Gastrocnemius medialis (tissue), 4 donors: ENCODE measurements around the gene DOK3. TPM values are rescaled to one million over a fixed set of nuclear protein-coding genes. Genes with fewer than 3 reads are reported as not detected.
A peak's percentile ranks its signal among the peaks of the same experiment; 100 is the strongest.
"Not testable (repeated sequence)": the region's sequence is repeated elsewhere in the genome, so short reads cannot be mapped to it uniquely, and the experiment has no call there.

Experiments used
- ATAC-seq, 2 donors: fragments of 150-250 bp; one replicate each; pipeline ENCODE4 v1.9.1; 2016
- DNase-seq, 2 donors: peaks; one replicate each; pipeline ENCODE4 v3.0.0-alpha.2; 2019
- H3K27ac ChIP-seq, 4 donors: fragments of 200-600 bp; sonication (generic); 1 replicate in 1 of 4; 2 replicates in 3 of 4; pipeline ENCODE4 v1.5.1; 2016 to 2018; ENCODE audit warnings: mild to moderate bottlenecking in 2 of 4, moderate library complexity in 1 of 4
- H3K27me3 ChIP-seq, 3 donors: fragments of 200-600 bp; sonication (generic) in 2 of 3; 1 replicate in 1 of 3; 2 replicates in 2 of 3; pipeline versions ENCODE4 v1.5.1 to v1.6.0; 2016 to 2019; ENCODE audit warnings: mild to moderate bottlenecking in 1 of 3, moderate library complexity in 1 of 3
- H3K36me3 ChIP-seq, 2 donors: fragments of 200-600 bp; sonication (generic) in 1 of 2; one replicate each; pipeline ENCODE4 v1.5.1; 2017 to 2018
- H3K4me1 ChIP-seq, 2 donors: fragments of 200-600 bp; sonication (generic) in 1 of 2; one replicate each; pipeline ENCODE4 v1.5.1; 2016 to 2017; ENCODE audit warnings: mild to moderate bottlenecking in 2 of 2
- H3K4me3 ChIP-seq, 4 donors: fragments of 200-600 bp; sonication (generic) in 3 of 4; 1 replicate in 1 of 4; 2 replicates in 3 of 4; pipeline ENCODE4 v1.5.1; 2016 to 2019; ENCODE audit warnings: mild to moderate bottlenecking in 2 of 4
- H3K9me3 ChIP-seq, 3 donors: fragments of 200-600 bp; sonication (generic) in 2 of 3; 1 replicate in 1 of 3; 2 replicates in 2 of 3; pipeline ENCODE4 v1.5.1; 2016 to 2019
- POLR2A ChIP-seq, 2 donors: fragments of 450-650 bp; IDR thresholded peaks; one replicate each; pipeline ENCODE4 v1.6.1; 2017; ENCODE audit warnings: antibody characterized with exemption in 2 of 2, mild to moderate bottlenecking in 2 of 2, moderate library complexity in 2 of 2
- in situ Hi-C, 4 donors: fragments of 200-750 bp; cut with MboI; loops; one replicate each; pipeline versions ENCODE4 v1.15.0 to v1.8.0; 2017; ENCODE audit warnings: low sequenced_read_pairs in 4 of 4
- intact Hi-C: fragments of 100-400 bp; cut with DNase I; formaldehyde crosslinking; loops from one replicate; pipeline ENCODE4 v1.15.1; 2023; ENCODE audit warnings: low total_unique reads
- total RNA-seq, 4 donors: library from RNA; depleted of rRNA; stranded (reverse); fragments of >200 nt; gene quantifications; one replicate each; pipeline versions ENCODE4 v1.1.0 to v1.2.3, GENCODE V29; 2016
- TF ChIP-seq, protein P1 (sequence below), 5 experiments: fragments of 450-650 bp in 3 of 5; fragments of 200-600 bp in 2 of 5; sonication (generic) in 2 of 5; IDR thresholded peaks in 4 of 5; conservative IDR thresholded peaks in 1 of 5; 1 replicate in 4 of 5; 2 replicates in 1 of 5; pipeline ENCODE4 v1.5.1; 2016 to 2019; ENCODE audit warnings: antibody characterized with exemption in 5 of 5, mild to moderate bottlenecking in 3 of 5, moderate library complexity in 3 of 5

Gene DOK3
- total RNA-seq, 4 donors from 2014 or later = 2.1 to 5.1 (median 2.9) TPM

DNA sequence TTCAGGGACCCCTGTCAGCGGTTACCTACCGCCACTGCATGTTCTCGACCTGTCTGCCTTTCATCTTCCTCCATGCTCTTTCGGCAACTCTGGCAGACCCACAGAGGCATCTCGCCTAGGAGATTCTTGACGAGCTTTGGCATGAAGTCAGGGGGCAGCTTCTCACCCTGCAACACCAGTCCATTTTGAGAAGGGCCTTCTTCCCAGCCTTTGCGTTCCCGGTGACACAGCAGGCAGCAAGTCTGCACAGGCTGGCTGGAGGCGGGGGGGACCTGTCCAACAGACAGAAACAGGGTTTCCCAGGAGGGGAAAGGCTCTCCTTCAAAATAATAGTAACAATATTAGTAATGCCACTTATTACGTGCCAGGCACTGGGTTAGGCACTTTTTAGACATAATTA, 29.2 kb upstream of the DOK3 start:
- ATAC-seq = peak; percentile 71 to 81
- in situ Hi-C loops = no loop called here
- Histone ChIP-seq H3K9me3 (no peaks in the 10 kb centered on the region), H3K4me3 (no peak overlapping the region), H3K27ac (peak overlapping the region; percentile 76 to 95 (median 80)), H3K36me3 (peaks cover 0 to 14% of the 10 kb centered on the region in 2 donors), H3K4me1 (peaks cover 79 to 87% of the 10 kb centered on the region in 2 donors), H3K27me3 (no peaks in the 10 kb centered on the region)
- DNase-seq = peak; percentile 57 to 87
- intact Hi-C loops = loop anchor here (2.0 kb wide), 1 partner anchor 22 kb away; the partner anchor contains the start of gene DDX41
- TF ChIP-seq, protein P1, sequence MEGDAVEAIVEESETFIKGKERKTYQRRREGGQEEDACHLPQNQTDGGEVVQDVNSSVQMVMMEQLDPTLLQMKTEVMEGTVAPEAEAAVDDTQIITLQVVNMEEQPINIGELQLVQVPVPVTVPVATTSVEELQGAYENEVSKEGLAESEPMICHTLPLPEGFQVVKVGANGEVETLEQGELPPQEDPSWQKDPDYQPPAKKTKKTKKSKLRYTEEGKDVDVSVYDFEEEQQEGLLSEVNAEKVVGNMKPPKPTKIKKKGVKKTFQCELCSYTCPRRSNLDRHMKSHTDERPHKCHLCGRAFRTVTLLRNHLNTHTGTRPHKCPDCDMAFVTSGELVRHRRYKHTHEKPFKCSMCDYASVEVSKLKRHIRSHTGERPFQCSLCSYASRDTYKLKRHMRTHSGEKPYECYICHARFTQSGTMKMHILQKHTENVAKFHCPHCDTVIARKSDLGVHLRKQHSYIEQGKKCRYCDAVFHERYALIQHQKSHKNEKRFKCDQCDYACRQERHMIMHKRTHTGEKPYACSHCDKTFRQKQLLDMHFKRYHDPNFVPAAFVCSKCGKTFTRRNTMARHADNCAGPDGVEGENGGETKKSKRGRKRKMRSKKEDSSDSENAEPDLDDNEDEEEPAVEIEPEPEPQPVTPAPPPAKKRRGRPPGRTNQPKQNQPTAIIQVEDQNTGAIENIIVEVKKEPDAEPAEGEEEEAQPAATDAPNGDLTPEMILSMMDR (IDR thresholded peaks at IDR 0.05 in 4 of 5, conservative IDR thresholded peaks at IDR 0.05 in 1 of 5) = no peak
- no peak for TF ChIP-seq POLR2A (IDR thresholded peaks at IDR 0.05)

DNA sequence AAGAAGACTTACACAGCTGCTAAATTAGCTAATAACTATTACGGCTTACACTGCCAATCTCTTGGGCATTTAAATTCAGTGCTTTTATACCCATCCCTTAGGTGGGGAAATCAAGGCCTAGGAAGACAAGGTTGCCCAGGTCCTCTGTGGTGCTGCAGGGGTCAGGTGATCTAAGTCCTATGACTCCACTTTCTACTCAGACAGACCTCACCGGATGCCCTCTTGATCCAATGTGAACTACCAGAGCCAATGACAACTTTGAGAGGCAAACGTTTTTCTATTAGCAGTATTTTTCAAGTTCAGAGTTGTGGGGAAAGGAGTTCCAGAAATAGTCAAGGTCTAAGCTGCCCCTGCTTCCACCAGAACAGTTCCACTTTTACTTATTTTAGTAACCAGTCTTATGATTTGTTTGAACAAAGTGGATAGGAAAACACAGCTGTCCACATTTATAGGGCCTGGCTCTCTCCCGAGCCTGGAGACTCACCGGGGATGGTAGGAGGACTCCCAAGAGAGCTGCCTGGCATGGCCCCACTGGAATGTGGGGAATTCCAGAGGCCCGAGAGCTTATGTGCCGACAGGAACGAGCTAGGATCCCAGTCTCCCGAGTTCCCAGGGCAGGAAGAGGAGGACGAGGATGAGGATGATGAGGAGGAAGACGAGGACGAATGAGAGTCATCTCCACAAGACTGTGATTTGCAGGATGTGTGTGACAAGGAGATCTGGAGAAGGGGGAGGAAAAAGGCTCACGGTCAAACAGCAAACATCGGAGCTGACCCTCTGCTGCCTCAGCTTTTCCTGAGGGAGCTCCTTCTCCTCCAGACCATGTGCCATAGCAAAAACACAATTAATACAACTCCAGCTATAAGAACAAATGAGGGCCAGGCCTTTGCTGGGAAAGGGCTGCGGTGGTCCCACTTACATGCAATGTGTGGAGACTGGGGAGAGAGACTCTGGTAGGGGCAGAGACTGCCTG, 28.0 kb upstream of the DOK3 start:
- intact Hi-C loops = loop anchor here (2.0 kb wide), 1 partner anchor 21 kb away; the partner anchor contains the start of gene DDX41
- TF ChIP-seq POLR2A (IDR thresholded peaks at IDR 0.05) = no peak
- TF ChIP-seq, protein P1 (IDR thresholded peaks at IDR 0.05 in 4 of 5, conservative IDR thresholded peaks at IDR 0.05 in 1 of 5) = no peak
- Histone ChIP-seq H3K4me3 (no peak overlapping the region), H3K27ac (peak overlapping the region; percentile 76 to 95 (median 80)), H3K27me3 (no peaks in the 10 kb centered on the region), H3K9me3 (no peaks in the 10 kb centered on the region), H3K4me1 (peaks cover 72 to 79% of the 10 kb centered on the region in 2 donors), H3K36me3 (peaks cover 0 to 17% of the 10 kb centered on the region in 2 donors)
- in situ Hi-C loops = no loop called here
- ATAC-seq (peak; percentile 50 to 57), DNase-seq (peak in 1 of 2 donors; percentile 64)

DNA sequence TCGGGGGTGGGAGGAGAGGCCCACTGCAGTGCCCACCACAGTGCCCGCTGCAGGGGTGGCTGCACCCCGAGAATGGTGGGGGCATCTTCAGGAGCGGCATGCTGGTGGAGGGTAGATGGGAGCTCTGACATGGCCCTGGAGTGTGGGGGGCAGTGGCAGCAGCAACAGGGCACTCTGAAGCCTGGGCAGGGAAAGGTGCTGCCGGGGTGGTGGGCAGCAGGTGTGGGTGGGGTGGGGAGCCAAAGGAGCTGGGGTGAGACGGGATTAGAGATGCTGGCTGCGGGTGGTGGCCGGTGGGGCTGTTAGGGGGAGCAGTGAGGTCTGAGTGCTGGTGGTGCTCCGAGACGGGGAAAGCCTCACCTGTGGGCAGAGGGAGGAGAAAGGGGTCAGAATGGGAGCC, 26.8 kb upstream of the DOK3 start:
- H3K36me3 ChIP-seq = peaks cover 0 to 30% of the 10 kb centered on the region in 2 donors
- peaks cover 72% of the 10 kb centered on the region in 2 donors for H3K4me1 ChIP-seq
- in situ Hi-C loops (no loop called here), intact Hi-C loops (no loop called here)
- DNase-seq = no peak
- peak overlapping the region; percentile 76 to 95 (median 80) for H3K27ac ChIP-seq
- TF ChIP-seq, protein P1 (IDR thresholded peaks at IDR 0.05 in 4 of 5, conservative IDR thresholded peaks at IDR 0.05 in 1 of 5) = no peak
- TF ChIP-seq POLR2A (IDR thresholded peaks at IDR 0.05) = no peak
- no peaks in the 10 kb centered on the region for H3K27me3 ChIP-seq
- no peak overlapping the region for H3K4me3 ChIP-seq
- H3K9me3 ChIP-seq = no peaks in the 10 kb centered on the region
- no peak for ATAC-seq

DNA sequence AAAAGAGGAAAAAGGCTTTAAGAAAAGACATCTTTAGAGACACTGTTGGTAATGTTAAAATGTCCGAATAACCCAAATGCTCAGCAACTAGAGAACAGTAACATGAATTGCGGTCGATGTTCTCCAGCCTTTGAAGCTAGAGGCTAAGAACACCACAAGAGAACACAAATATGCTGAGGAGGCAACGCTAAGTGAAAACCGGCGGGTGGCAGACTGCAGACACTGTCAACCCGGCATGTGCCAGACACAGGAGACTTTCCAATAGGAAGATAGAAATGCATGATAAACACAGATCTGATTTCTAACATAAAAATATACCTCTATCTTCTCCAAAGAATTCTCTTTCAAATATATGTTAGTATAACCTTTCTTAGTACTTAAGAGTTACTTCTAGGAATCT, 25.5 kb upstream of the DOK3 start:
- no peaks in the 10 kb centered on the region for H3K27me3 ChIP-seq
- peak overlapping the region; percentile 25 to 95 (median 52) for H3K27ac ChIP-seq
- H3K4me1 ChIP-seq = peaks cover 61 to 64% of the 10 kb centered on the region in 2 donors
- in situ Hi-C loops = no loop called here
- peaks cover 0 to 43% of the 10 kb centered on the region in 2 donors for H3K36me3 ChIP-seq
- no peak overlapping the region for H3K4me3 ChIP-seq
- TF ChIP-seq, protein P1 (IDR thresholded peaks at IDR 0.05 in 4 of 5, conservative IDR thresholded peaks at IDR 0.05 in 1 of 5) = no peak
- TF ChIP-seq POLR2A (IDR thresholded peaks at IDR 0.05) = no peak
- intact Hi-C loops = no loop called here
- no peak for DNase-seq
- no peaks in the 10 kb centered on the region for H3K9me3 ChIP-seq
- no peak for ATAC-seq

DNA sequence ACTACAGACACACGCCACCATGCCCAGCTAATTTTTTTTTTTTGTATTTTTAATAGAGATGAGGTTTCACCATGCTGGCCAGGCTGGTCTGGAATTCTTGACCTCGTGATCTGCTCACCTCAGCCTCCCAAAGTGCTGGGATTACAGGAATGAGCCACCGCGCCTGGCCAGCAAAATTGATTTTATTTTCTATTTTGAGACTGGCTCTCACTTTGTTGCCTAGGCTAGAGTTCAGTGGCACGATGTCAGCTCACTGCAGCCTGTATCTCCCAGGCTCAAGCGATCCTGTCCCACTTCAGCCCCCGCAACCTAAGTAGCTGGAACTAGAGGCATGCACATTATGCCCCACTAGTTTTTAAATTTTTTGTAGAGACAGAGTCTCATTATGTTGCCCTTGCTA, 24.8 kb upstream of the DOK3 start:
- Histone ChIP-seq H3K36me3 (peaks cover 0 to 50% of the 10 kb centered on the region in 2 donors), H3K4me1 (peaks cover 55 to 57% of the 10 kb centered on the region in 2 donors), H3K27ac (peak overlapping the region; percentile 25 to 95 (median 52))
- DNase-seq, H3K9me3 ChIP-seq, ATAC-seq, in situ Hi-C loops, H3K4me3 ChIP-seq, intact Hi-C loops, H3K27me3 ChIP-seq: not testable (repeated sequence)
